Smooth muscle cell (in vitro differentiated cells): Measurements from ENCODE around the gene MEAF6. TPM values are rescaled to one million over a fixed set of nuclear protein-coding genes. Genes with fewer than 3 reads are reported as not detected.

Experiments
- DNase-seq: peaks from one replicate; lab custom pipeline; 2025; ENCODE audit not compliant: unreplicated experiment; lab: John Stamatoyannopoulos, UW
- H2AFZ ChIP-seq: fragments of 200-600 bp; sonication (generic); 2 replicates; pipeline ENCODE4 v1.6.0; 2016; ENCODE audit warnings: antibody characterized with exemption, low read depth, mild to moderate bottlenecking
- H3F3A ChIP-seq: fragments of 200-600 bp; sonication (generic); 2 replicates; pipeline ENCODE4 v1.6.0; 2017; ENCODE audit warnings: antibody characterized with exemption, low read depth
- H3K27ac ChIP-seq: fragments of 200-600 bp; sonication (generic); 2 replicates; pipeline ENCODE4 v1.5.1; 2016; ENCODE audit warnings: low read depth, mild to moderate bottlenecking
- H3K27me3 ChIP-seq: fragments of 200-600 bp; sonication (generic); 2 replicates; pipeline ENCODE4 v1.6.1; 2016; ENCODE audit warnings: low read depth, mild to moderate bottlenecking
- H3K36me3 ChIP-seq: fragments of 200-600 bp; sonication (generic); 2 replicates; pipeline ENCODE4 v1.5.1; 2016; ENCODE audit warnings: low read depth
- H3K4me1 ChIP-seq: fragments of 200-600 bp; sonication (generic); 2 replicates; pipeline ENCODE4 v1.5.1; 2016; ENCODE audit warnings: low read depth
- H3K4me2 ChIP-seq: fragments of 200-600 bp; sonication (generic); 2 replicates; pipeline ENCODE4 v1.6.0; 2016; ENCODE audit warnings: mild to moderate bottlenecking
- H3K4me3 ChIP-seq: fragments of 200-600 bp; sonication (generic); 2 replicates; pipeline ENCODE4 v1.5.1; 2016; ENCODE audit warnings: mild to moderate bottlenecking
- H3K79me2 ChIP-seq: fragments of 200-600 bp; sonication (generic); 2 replicates; pipeline ENCODE4 v1.6.0; 2016; ENCODE audit warnings: low read depth, mild to moderate bottlenecking
- H3K9ac ChIP-seq: fragments of 200-600 bp; sonication (generic); 2 replicates; pipeline ENCODE4 v1.6.0; 2016; ENCODE audit warnings: low read depth
- H3K9me3 ChIP-seq: fragments of 200-600 bp; sonication (generic); replicated peaks from 2 replicates; pipeline ENCODE4 v1.5.1; 2016; ENCODE audit warnings: low read depth
- H4K20me1 ChIP-seq: fragments of 200-600 bp; sonication (generic); 2 replicates; pipeline ENCODE4 v1.6.0; 2016; ENCODE audit warnings: low read depth
- WGBS: methylation state at CpG from one replicate; pipeline ENCODE4 v1.1.7; 2016; ENCODE audit warnings: low lambda C conversion rate; 5-methylcytosine and 5-hydroxymethylcytosine counted together
- polyA plus RNA-seq: library from polyadenylated mRNA; unstranded; fragments of >200 nt; fragmentation: Nextera tagmentation; extraction: Ambion mirVana; gene quantifications from 2 replicates; pipeline ENCODE4 v1.2.1, GENCODE V29; 2016
- total RNA-seq: library from RNA; depleted of rRNA; stranded (reverse); fragments of >200 nt; gene quantifications from 2 replicates; pipeline ENCODE4 v1.2.3, GENCODE V29; 2014
- TF ChIP-seq, protein P1 (sequence below): fragments of 200-600 bp; sonication (generic); IDR thresholded peaks from 2 replicates; pipeline ENCODE4 v1.5.1; 2017; ENCODE audit warnings: borderline replicate concordance, mild to moderate bottlenecking, antibody characterized with exemption; ENCODE audit not compliant: insufficient read depth, poor library complexity, severe bottlenecking

MEAF6 gene
- total and polyA plus RNA-seq, 2 experiments from 2014 or later = 58.8 to 87.6 TPM

DNA sequence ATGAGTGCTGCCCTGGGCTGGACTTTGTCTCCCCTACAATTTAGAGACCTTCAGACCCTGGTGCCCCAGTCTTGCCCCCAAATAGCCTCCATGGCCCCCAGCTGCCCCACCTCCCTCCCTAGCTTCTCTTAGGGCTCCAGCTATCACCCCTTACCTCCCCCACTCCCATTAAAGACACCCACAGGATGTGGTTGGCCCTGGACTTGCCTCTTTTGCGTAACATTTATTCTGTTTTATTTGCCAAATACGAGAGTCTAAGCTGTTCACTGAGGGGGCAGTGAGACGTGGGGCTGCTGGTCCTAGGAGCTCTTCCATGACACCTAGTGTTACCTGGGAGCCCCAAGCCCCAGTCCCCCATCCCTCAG is 35.7 kb downstream of the MEAF6 start:
- Histone ChIP-seq H3K9me3 (no peaks in the 10 kb centered on the region), H3K27me3 (no peaks in the 10 kb centered on the region), H4K20me1 (peaks cover 83% of the 10 kb centered on the region), H3K36me3 (no peaks in the 10 kb centered on the region), H3K4me3 (peak overlapping the region; percentile 19), H2AFZ (no peak overlapping the region), H3F3A (peaks cover 7% of the 10 kb centered on the region), H3K79me2 (peaks cover 52% of the 10 kb centered on the region), H3K9ac (peak overlapping the region; percentile 54), H3K27ac (peak overlapping the region; percentile 96), H3K4me2 (peak overlapping the region; percentile 90), H3K4me1 (peaks cover 18% of the 10 kb centered on the region)
- no peak for DNase-seq
- WGBS = 33% methylated on average over 3 of the region's 3 CpGs
- TF ChIP-seq, protein P1, sequence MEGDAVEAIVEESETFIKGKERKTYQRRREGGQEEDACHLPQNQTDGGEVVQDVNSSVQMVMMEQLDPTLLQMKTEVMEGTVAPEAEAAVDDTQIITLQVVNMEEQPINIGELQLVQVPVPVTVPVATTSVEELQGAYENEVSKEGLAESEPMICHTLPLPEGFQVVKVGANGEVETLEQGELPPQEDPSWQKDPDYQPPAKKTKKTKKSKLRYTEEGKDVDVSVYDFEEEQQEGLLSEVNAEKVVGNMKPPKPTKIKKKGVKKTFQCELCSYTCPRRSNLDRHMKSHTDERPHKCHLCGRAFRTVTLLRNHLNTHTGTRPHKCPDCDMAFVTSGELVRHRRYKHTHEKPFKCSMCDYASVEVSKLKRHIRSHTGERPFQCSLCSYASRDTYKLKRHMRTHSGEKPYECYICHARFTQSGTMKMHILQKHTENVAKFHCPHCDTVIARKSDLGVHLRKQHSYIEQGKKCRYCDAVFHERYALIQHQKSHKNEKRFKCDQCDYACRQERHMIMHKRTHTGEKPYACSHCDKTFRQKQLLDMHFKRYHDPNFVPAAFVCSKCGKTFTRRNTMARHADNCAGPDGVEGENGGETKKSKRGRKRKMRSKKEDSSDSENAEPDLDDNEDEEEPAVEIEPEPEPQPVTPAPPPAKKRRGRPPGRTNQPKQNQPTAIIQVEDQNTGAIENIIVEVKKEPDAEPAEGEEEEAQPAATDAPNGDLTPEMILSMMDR = no peak

DNA sequence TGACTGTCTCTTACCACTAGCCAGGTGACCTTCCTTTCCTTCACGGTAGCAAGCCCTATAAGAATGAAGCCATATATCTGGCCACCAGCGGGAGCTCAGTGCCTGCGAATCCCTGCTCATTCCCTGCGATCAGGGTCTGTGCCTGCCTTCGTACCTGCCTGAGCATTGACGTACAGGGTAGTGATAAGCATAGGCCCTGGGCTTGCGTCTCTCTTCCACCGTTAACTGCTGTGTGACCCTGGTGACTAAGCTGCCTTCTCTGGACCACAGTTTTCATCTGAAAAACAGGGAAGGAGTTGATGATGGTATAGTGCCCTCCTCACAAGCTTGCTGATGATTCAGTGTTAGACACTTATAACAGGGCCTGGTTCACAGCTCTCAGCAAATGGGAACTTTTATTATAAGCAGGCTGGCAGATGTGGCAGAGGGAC is 36.1 kb downstream of the MEAF6 start:
- no peaks in the 10 kb centered on the region for H3K9me3 ChIP-seq
- H2AFZ ChIP-seq = no peak overlapping the region
- H3K27ac ChIP-seq = peak overlapping the region; percentile 96
- H3K79me2 ChIP-seq = peaks cover 52% of the 10 kb centered on the region
- peak overlapping the region; percentile 54 for H3K9ac ChIP-seq
- TF ChIP-seq, protein P1 = no peak
- H3K4me3 ChIP-seq = peak overlapping the region; percentile 19
- no peak for DNase-seq
- 78% methylated on average over 8 of the region's 8 CpGs for WGBS
- H3K4me1 ChIP-seq = peaks cover 18% of the 10 kb centered on the region
- no peaks in the 10 kb centered on the region for H3K27me3 ChIP-seq
- peaks cover 79% of the 10 kb centered on the region for H4K20me1 ChIP-seq
- peak overlapping the region; percentile 90 for H3K4me2 ChIP-seq
- H3K36me3 ChIP-seq = no peaks in the 10 kb centered on the region
- peaks cover 7% of the 10 kb centered on the region for H3F3A ChIP-seq

DNA sequence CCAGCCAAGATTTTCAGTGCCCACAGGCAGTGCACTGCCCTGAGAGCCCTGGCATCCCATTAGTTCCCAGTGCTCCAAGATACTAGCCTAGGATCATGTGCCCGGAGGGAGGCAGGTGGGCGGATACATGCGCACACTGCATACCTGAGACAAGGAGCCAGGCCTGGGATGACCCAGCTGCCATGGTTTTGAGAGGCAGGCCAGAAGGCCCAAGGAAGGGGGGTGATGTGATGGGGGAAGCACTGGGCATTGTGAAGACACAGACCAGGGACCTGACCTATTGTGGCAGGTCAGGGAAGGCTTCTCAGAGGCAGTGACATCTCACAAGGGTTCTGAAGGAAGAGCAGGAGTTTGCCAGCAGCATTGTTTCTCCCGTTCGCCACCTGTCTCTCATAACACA is 36.6 kb downstream of the MEAF6 start:
- Histone ChIP-seq H2AFZ (no peak overlapping the region), H3K27ac (peak overlapping the region; percentile 96), H4K20me1 (peaks cover 74% of the 10 kb centered on the region), H3K4me3 (peak overlapping the region; percentile 69), H3K27me3 (no peaks in the 10 kb centered on the region), H3K9ac (peak overlapping the region; percentile 90), H3F3A (peaks cover 8% of the 10 kb centered on the region), H3K4me2 (peak overlapping the region; percentile 90), H3K9me3 (no peaks in the 10 kb centered on the region), H3K36me3 (no peaks in the 10 kb centered on the region), H3K4me1 (peaks cover 19% of the 10 kb centered on the region), H3K79me2 (peaks cover 55% of the 10 kb centered on the region)
- no peak for DNase-seq
- TF ChIP-seq, protein P1 = no peak
- 83% methylated on average over 5 of the region's 5 CpGs for WGBS

DNA sequence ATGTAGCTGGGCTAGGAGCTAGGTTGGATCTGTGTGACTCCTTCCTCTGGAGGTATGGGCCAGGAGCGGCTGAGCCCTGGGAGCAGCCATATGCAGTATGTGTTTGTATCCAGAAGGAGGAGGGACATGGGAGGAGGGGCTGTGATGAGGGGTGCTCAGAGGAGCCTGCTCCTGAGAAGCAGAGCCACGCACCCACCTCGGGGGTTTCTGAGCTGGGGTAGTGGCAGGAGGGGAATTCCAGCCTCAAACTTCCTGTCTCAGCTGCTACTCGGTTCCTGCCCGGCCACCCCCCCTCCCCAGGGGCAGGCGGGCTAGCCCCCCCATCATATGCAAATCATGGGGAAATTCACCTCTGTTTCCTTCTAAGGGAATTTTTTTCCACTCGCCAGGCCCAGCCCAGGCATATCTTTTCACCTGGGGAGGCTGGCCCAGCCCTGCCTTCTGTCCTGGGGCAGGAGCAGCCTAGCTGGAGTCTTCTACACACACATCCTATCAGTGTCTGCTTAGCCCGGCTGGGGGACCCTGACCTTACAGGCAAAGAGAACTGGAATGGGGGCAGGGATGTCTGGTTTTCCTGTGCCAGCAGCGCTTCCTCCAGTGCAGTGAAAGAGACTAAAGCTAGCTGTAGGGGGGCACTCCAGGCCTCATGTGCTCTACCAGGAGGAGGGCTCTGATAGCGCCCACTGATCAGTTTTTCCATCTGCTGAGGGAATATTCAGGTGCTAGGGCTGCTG is 37.2 kb downstream of the MEAF6 start:
- WGBS = 16% methylated on average over 10 of the region's 10 CpGs
- peaks cover 14% of the 10 kb centered on the region for H3F3A ChIP-seq
- peaks cover 55% of the 10 kb centered on the region for H3K79me2 ChIP-seq
- peak overlapping the region; percentile 90 for H3K4me2 ChIP-seq
- peaks cover 25% of the 10 kb centered on the region for H3K4me1 ChIP-seq
- TF ChIP-seq, protein P1 = no peak
- H2AFZ ChIP-seq = no peak overlapping the region
- no peaks in the 10 kb centered on the region for H3K27me3 ChIP-seq
- no peaks in the 10 kb centered on the region for H3K9me3 ChIP-seq
- peaks cover 68% of the 10 kb centered on the region for H4K20me1 ChIP-seq
- DNase-seq = no peak
- peak overlapping the region; percentile 96 for H3K27ac ChIP-seq
- H3K36me3 ChIP-seq = no peaks in the 10 kb centered on the region
- peak overlapping the region; percentile 90 for H3K9ac ChIP-seq
- peak overlapping the region; percentile 69 for H3K4me3 ChIP-seq
